SHP77 treated with DMSO at 0.1 percent for 48 hours (cell line): ENCODE data around the gene DCC.
"Not testable (repeated sequence)": the region's sequence is repeated elsewhere in the genome, so short reads cannot be mapped to it uniquely, and the experiment has no call there.

ENCODE experiments used
- DNase-seq: peaks from one replicate; lab custom pipeline; 2025; lab: John Stamatoyannopoulos, UW

DCC gene

DNA sequence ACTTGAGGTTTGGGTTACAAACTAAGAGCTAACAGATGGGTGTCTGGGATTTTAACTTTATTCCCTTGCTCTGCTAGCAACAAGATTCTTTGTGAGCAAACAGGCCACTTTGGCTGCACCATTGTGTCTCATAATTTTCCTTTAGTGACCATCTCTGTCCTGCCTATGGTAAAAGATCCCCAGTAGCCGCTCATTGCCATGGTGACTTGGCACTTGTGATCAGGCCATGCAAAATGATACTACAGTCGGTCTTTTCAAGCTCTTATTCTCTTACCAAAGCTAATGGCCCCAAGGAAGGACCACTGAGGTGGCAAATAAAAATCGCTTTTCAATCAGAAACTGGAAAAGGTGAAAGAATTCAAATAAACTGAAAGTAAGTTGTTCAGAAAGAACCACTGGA lies 1047.6 kb downstream of the DCC start:
- DNase-seq, result no peak

DNA sequence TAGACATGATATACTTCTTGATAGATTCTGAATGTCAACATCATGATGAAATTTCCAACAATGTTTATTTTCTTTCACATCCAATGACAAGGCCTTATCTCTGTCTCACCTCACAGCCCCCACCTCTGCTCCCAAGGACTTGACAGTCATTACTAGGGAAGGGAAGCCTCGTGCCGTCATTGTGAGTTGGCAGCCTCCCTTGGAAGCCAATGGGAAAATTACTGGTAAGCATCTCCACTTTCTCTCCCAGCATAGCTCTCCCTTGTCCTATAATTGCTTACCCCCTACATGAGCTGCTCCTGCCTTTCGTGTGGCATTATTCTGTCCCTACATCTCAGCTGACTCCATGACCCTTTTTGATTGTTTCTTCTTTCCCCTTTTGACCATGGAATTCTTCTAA lies 1062.7 kb downstream of the DCC start:
- DNase-seq, result no peak

DNA sequence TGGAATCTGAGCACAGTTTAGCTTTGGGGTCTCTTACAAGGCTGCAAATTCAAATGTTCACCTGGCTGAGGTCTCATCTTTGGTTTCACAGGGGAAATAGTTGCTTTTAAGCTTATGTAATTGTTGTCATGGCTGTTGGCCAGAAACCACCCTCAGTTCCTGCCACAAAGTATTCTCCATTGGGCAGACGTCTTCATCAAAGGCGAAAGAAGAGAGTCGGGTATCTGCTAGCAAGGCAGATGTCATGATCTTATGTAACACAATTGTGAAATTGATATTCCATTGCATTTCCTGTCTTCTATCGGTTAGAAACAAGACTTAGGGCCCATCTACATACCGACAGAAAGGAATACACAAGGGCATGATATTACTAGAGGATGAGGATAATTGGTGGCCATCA lies 1068.3 kb downstream of the DCC start:
- no peak for DNase-seq

DNA sequence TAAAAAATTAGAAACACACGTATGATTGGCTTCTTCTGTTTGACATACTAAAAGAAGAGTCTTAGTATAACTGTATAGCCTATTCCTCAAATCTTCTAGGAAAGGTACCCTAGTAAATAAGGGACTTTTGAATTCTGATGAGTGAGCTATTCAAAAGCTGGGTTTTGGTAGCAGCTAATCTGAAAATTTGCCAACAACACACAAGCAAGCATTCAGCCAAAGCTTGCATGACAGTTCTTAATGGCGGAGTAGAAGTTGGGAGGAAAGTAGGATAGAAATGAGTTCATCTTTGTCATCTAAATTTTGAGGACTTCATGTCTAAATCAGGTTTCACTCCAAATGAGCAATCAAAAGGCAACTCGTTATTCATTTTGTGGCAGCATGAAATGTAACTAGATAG lies 1071.5 kb downstream of the DCC start:
- no peak for DNase-seq

DNA sequence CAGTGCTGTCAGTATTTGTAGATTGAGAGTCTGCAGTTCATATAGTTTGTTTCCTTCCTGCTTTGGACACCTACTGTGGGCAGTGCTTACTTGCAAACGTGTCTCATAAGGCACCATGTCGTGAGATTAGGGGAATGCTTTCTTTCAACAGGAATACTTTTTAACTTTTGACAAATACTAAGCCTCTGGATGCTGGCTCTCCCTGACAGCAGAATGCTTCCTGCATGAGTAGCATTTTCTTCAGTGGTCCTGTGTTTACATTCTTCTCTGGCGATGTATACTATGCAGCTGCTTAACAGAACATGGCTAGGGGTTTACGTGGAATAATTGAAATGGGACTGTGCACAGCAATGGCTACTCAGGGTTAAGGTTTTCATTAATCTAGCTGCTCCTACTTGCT lies 1077.0 kb downstream of the DCC start:
- no peak for DNase-seq

DNA sequence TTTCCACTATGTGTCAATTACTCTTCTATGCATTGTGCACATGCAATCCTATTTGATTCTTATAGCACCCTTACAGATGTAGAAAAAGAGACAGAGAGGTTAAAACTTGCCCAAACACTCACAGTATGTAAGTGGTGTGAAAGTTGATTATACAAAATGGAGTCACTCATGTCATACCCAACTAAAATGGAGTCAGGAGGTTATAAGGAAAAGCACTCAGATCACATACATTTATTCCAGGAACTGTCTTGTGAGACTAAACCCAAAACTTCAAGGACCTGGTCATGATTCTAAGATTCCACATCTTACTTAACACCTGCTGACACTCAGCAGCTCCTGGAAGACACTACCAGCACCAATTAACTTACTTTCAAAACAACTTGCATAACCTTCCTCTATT lies 1081.9 kb downstream of the DCC start:
- no peak for DNase-seq

DNA sequence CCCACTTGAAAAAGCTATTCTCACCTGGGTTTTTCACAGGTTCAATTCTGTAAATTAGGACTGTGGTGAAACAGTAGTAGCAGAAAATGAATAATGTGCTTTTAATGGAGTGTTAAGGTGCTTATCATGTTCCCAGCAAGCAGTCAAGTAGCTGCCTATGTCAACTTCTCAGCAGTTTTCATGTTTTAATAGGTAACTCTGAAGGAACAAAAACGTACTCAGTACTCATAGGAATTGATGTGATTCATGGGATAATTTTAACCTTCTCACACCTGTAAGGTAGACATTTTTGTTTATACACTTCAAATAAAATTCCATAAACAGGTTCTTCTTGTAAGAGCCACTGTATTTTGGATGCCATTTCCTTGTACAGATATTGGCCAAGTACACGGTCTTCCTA lies 1082.9 kb downstream of the DCC start:
- no peak for DNase-seq

DNA sequence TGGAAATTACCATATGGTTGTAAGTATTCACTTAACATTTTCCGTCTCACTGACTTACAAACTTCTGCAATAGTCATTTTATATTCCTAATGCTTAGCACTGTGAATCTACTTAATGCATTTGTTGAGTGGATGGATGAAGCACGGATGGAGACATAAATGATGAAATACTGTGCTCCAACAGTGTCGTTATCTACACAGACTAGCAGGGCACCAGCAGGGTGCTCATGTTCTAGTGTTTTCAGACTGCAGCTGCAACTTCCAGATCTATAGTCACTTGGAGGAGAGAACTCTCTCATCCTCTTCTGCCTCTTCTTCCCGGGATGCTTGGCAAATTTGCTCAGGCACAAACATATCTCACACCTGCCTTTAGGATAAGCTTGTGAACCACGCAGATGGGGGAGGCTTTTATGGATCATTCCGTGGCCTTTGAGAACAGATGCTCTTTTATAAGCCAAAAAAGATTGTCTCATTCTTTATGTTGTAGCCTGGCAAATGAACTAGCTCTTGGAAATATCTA lies 1086.7 kb downstream of the DCC start:
- peak; percentile 8 for DNase-seq

DNA sequence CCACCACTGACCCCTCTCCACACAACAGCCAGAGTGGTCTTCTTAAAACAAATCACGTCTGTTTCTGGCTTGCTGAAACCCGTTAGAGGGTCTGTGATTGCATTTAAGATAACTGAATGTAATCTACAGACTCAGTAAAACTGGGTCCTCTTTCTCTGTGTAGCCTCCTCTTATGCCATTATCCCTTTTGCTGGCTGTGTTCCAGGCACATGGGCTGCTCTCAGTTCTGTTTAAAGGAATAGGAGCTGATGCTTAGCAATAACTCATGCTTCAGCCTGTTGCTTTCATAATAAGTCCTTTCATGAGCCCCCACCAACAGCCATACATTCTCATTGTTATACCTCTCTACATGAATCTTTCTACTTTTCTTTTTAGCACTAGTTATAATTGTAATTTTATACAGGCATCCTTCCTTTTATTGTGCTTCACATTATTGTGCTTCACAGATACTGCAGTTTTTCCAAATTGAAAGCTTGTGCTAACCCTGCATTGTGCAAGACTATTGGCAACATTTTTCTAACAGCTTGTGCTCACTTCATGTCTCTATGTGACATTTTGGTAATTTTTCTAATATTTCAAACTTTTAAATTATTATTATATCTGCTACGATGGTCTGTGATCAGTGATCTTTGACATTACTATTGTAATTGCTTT lies 1101.9 kb downstream of the DCC start:
- no peak for DNase-seq

DNA sequence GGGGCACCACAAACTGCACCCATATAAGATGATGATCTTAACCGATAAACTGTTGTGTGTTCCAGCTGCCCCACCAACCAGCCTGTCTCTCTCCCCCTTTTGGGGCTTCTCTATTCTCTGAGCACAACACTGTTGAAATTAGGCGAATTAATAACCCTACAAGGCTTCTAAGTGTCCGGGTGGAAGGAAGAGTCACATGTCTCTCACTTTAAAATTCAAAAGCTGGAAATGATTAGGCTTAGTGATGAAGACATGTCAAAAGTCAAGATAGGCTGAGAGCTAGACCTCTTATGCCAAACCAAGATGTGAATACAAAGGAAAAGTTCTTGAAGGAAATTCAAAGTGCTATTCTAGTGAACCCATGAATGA lies 1102.4 kb downstream of the DCC start:
- DNase-seq, result no peak

DNA sequence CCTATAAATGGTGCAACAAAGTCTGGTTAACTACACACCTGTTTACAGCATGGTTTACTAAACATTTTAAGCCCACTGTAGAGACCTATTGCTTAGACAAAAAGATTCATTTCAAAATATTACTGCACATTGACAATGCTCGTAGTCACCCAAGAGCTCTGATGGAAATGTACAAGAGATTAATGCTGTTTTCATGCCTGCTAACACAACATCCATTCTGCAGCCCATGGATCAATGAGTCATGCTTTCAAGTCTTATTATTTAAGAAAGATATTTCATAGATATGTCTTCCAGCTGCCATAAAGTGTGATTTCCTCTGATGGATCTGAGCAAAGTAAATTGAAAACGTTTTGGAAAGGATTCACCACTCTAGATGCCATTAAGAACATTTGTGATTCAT lies 1103.3 kb downstream of the DCC start:
- DNase-seq, result no peak

DNA sequence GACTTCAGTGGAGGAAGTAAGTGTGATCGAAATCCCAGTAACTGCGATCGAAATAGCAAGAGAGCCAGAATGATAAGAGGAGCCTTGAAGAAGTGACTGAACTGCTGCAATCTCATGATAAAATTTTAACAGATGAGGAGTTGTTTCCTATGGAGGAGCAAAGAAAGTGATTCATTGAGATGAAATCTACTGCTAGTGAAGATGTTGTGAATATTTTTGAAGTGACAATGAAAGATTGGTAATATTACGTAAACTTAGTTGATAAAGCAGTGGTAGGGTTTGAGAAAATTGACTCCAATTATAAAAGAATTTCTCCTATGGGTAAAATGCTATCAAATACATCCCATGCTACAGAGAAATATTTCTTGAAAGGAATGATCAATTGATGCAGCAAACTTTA lies 1103.8 kb downstream of the DCC start:
- no peak for DNase-seq

DNA sequence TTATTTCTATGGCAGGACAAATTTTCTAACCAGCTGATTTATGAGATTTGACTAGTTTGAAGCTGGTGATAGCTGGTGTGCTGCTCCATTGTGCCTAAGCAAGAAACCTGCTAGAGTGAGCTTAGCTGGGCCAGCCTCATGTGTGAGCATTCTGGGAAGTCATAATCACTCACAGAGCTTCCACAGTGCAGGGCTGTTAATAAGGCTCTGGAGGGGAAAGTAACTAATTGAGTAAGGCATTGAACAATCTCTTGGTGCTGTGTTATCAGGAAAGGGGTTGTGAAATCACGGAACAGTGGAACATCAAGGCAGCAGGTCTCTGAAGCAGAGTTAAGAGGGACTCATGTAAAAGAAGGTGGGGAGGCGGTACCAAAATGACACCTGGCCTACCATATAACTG lies 1111.9 kb downstream of the DCC start:
- DNase-seq, result no peak

DNA sequence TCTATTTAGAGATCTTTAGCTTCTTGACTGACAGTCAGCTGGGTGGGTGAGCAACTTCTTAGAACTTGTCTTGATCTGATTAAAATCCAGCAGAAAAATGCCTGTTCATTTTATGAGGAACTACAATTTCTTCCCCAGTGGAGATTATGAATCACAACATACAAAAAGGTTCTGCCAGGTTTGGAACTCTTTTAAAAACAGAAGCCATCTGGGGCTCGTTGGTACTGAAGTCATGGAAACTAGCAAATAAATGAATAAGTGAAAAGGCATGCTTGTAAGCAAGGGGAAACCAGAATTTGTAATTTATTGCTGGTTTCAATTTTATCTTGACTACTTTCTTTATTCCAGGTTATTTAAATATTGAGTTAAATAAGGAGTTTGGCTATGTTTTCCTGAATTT lies 1117.1 kb downstream of the DCC start:
- no peak for DNase-seq

DNA sequence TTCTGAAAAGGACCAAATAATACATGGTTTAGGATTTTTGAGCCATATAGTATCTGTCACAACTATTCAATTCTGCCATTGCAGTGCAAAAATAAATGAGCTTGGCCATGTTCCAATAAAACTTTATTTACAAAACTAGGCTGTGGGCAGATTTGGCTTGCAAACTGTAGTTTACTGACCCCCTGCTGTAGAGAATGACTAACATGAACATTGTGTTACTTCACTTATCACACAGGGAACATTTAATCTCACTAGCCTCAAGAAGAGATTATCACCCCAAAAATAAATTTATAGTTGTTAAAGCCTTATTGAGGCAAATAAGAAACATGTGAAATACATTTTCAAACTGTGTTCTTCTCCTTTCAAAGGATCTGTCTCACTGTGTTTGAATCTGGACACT lies 1118.3 kb downstream of the DCC start:
- DNase-seq, result no peak

DNA sequence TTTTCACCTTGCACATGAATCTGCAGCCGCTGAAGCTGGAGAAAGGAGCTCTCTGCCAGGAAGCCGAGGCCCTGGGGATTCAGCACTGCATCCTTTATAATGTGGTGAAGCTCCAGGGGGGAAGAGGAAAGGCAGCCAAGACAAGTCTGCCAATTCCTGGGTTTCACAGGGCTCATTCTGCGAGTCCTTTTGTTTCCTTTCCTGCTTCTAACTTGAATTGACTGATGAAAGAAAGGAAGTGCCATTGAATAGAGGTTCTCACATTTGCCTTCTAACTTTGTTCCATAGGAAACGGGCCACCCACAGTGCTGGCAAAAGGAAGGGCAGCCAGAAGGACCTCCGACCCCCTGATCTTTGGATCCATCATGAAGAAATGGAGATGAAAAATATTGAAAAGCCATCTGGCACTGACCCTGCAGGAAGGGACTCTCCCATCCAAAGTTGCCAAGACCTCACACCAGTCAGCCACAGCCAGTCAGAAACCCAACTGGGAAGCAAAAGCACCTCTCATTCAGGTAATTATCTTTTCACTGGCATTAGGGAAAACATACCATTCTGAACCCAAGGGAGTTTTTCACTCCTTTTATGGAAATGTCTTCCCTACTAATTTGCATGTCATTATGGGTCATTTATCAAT lies 1119.1 kb downstream of the DCC start:
- no peak for DNase-seq

DNA sequence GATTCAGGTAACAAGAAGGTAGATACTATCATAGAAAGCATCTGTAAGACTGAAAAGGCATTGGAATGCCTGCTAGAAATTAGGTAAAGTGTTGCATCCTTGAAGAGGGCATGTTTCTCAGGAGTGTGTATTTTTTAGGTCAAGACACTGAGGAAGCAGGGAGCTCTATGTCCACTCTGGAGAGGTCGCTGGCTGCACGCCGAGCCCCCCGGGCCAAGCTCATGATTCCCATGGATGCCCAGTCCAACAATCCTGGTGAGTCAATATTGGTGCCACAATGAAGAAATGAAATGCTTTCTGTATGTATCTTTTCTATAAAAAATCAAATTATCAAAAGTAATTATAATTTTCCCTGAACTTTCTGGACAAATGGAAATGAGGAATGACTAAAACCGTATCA lies 1127.8 kb downstream of the DCC start:
- DNase-seq, result no peak

DNA sequence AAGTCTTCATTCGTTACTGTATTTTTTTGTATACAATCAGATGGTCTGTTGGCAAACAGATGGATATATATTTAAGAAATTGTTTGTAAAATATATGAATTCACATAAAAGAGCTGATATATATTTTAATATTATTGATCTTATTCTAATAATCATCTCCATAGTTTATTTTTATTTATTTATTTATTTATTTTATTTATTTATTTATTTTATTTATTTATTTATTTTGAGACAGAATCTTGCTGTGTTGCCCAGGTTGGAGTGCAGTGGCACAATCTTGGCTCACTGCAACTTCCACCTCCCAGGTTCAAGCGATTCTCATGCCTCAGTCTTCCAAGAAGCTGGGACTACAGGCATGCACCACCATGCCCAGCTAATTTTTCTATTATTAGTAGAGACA lies 1128.2 kb downstream of the DCC start:
- not testable (repeated sequence) for DNase-seq

DNA sequence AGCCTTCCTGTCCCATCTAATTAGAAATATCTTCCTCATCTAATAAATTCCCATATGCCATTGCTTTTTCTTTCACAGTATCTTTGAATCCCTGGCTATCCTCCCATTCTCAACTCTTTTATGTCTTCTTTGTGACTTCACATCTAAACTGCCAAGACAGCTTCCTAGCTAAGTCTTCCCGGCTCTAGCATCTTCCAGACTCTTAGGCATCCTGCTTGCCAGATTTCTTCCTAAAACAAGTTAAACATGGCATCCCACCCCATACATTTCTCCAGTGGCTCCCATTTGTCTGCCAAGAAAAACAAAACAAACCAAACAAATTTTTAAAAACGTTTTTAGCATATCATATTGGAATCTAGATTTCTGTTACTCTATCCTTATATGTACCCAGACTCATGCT lies 1132.5 kb downstream of the DCC start:
- no peak for DNase-seq

DNA sequence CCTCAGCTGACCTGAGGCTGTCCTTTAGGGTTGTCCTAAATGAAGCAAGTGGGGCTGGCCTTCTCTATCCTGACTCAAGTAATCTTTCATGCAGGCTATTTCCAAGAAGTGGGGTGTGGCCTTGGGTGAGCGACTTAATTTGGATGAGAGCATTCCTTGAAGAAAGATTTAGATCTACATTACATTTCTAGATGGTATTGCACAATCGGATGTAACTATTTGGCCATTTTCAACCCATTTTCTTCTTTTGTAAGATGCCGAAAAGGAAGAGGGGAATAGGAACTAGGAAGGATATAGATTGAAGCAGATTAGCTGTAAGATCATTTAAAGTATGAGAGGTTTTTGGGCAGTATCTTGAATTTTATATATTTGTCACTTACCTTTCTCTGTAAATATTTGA lies 1138.2 kb downstream of the DCC start:
- DNase-seq, result no peak

DNA sequence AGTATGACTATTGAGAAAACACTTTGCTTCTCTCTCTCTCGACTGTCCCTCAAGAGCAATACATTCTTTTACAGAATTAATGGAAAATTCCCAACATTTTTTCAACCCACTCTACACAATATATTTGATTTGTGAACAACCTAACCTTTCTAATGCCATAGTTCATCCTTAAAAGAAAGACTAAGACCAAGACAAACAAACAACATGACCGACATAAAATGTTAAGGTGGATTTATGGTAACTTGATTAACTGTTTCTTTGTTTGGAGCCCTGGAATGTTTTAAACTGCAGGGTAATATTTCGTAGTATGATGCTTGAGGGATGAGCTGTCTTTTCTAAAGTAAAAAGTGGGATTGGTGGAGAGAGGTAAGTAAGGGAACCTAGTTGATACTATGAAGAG lies 1146.3 kb downstream of the DCC start:
- no peak for DNase-seq

DNA sequence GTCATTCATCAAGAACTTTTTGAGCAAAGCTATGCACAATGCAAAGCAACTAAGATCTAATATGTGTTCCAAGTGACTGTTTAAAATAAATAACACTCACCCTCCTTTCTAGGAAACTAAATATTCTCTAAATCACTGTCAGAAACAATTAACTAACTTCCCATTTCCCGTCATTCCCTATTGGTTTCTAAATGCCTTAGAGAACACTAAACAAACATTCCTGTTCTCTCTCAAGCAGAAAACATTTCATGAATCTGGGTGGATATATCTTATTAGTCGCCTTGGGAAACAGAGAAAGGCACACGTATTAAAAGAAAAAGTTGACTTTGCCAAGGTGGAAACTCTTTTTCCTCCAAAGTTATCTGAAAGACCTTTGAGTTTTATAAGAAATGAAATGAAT lies 1149.3 kb downstream of the DCC start:
- no peak for DNase-seq

DNA sequence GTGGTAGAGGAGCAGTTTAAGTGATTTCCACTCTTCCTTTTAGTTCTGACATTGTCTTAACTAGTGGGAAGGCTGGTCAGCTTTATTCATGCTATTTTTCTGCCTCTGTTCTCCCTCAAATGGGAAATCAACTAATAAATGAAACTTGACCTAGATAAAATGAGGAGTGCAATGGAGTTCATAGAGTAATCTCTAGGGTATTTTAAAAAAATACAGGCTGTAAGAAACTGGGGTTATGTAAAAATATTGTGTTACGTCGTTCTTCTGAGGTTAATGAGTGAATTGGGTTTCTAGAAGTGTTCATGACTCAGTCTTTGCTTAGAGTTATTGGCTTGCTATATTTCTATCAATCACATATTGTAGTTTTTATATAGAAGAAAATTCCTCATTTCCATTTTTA lies 1150.0 kb downstream of the DCC start:
- no peak for DNase-seq

DNA sequence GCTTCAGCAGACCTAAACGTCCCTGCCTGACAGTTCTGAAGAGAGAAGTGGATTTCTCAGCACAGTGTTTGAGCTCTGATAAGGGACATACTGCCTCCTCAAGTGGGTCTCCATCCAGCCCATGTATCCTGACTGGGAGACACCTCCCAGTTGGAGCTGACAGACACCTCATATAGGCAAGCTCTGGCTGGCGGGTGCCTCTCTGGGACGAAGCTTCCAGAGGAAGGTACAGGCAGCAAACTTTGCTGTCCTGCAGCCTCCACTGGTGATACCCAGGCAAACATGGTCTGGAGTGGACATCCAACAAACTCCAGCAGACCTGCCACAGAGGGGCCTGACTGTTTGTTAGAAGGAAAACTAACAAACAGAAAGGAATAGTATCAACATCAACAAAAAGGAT lies 1156.0 kb downstream of the DCC start:
- DNase-seq, result no peak
